ENCODE measurements around the gene BMP5.

- TF ChIP-seq CTCF (IDR thresholded peaks at IDR 0.05) (no peak), POLR2A (IDR thresholded peaks at IDR 0.05) (no peak), POLR2AphosphoS5 (IDR thresholded peaks at IDR 0.05) (no peak)
These were observed 166.7 kb downstream of the BMP5 start for GRCh38 chr6:55708711-55709110.
